DND-41 (cell line): ENCODE measurements around the gene ENAH.

Experiments used
- ATAC-seq: fragments of 200-7000 bp; cut with Tn5 transposase; 3 replicates; pipeline ENCODE4 v1.9.1; 2021; ENCODE audit warnings: low read depth; ENCODE audit not compliant: insufficient read depth
- DNase-seq: peaks from one replicate; pipeline ENCODE4 v3.0.0-alpha.2; 2020
- H2AFZ ChIP-seq: 2 replicates; pipeline ENCODE4 v1.6.0; 2012; ENCODE audit warnings: low read depth, low read length
- H3K27ac ChIP-seq: 2 replicates; pipeline ENCODE4 v1.5.1; 2012; ENCODE audit warnings: low read length, inconsistent platforms
- H3K27me3 ChIP-seq: fragments of 200-600 bp; sonication (generic); 2 replicates; pipeline ENCODE4 v1.6.0; 2012; ENCODE audit warnings: low read length, mild to moderate bottlenecking, inconsistent platforms; ENCODE audit not compliant: insufficient read depth, poor library complexity
- H3K36me3 ChIP-seq: 2 replicates; pipeline ENCODE4 v1.5.1; 2012; ENCODE audit warnings: low read length, inconsistent platforms; ENCODE audit not compliant: insufficient read depth
- H3K4me1 ChIP-seq: 2 replicates; pipeline ENCODE4 v1.5.1; 2012; ENCODE audit warnings: mild to moderate bottlenecking, low read length; ENCODE audit not compliant: insufficient read depth
- H3K4me2 ChIP-seq: 2 replicates; pipeline ENCODE4 v1.6.0; 2012; ENCODE audit warnings: mild to moderate bottlenecking, moderate library complexity, low read length, inconsistent platforms; ENCODE audit not compliant: insufficient read depth
- H3K4me3 ChIP-seq, 2 experiments: fragments of 200-600 bp in 1 of 2; shearing (Covaris generic) in 1 of 2; 2 replicates each; pipeline ENCODE4 v1.5.1; 2012 to 2016; ENCODE audit warnings: inconsistent platforms in 2 of 2, low read length in 2 of 2, mild to moderate bottlenecking in 2 of 2, low read depth in 1 of 2, moderate library complexity in 1 of 2
- H3K79me2 ChIP-seq: 2 replicates; pipeline ENCODE4 v1.6.0; 2012; ENCODE audit warnings: low read length, inconsistent platforms; ENCODE audit not compliant: insufficient read depth
- H3K9ac ChIP-seq: 2 replicates; pipeline ENCODE4 v1.6.0; 2012; ENCODE audit warnings: low read depth, mild to moderate bottlenecking, inconsistent platforms, low read length, moderate library complexity
- H3K9me3 ChIP-seq: 2 replicates; pipeline ENCODE4 v1.5.1; 2012; ENCODE audit warnings: low read length, moderate library complexity, mild to moderate bottlenecking, inconsistent platforms; ENCODE audit not compliant: insufficient read depth, severe bottlenecking
- H4K20me1 ChIP-seq: 2 replicates; pipeline ENCODE4 v1.6.0; 2012; ENCODE audit warnings: low read length; ENCODE audit not compliant: insufficient read depth
- CTCF ChIP-seq: IDR thresholded peaks from 2 replicates; pipeline ENCODE4 v1.5.1; 2012; ENCODE audit warnings: borderline replicate concordance, low read length, moderate library complexity, mild to moderate bottlenecking; ENCODE audit not compliant: poor library complexity, severe bottlenecking; ENCODE audit errors: extremely low read depth
- EZH2 ChIP-seq: IDR thresholded peaks from 3 replicates; pipeline ENCODE4 v1.6.1; 2012; ENCODE audit warnings: borderline replicate concordance, low read depth, mild to moderate bottlenecking, moderate library complexity, low read length, inconsistent platforms; ENCODE audit not compliant: severe bottlenecking

ENAH gene

GRCh38 chr1:225691861-225692516 lies 39.1 kb upstream of the ENAH start:
- Histone ChIP-seq H3K9me3 (no peaks in the 10 kb centered on the region), H3K27ac (no peak overlapping the region), H3K9ac (no peak overlapping the region), H3K4me2 (no peak overlapping the region), H3K36me3 (no peaks in the 10 kb centered on the region), H3K4me3 (no peak overlapping the region), H3K4me1 (no peaks in the 10 kb centered on the region), H2AFZ (no peak overlapping the region), H3K79me2 (no peaks in the 10 kb centered on the region), H4K20me1 (no peaks in the 10 kb centered on the region), H3K27me3 (no peaks in the 10 kb centered on the region)
- ATAC-seq, result no peak
- TF ChIP-seq CTCF (no peak), EZH2 (no peak)
- DNase-seq, result no peak

GRCh38 chr1:225691377-225691776 lies 38.5 kb upstream of the ENAH start:
- DNase-seq, result no peak
- Histone ChIP-seq H3K79me2 (no peaks in the 10 kb centered on the region), H3K4me1 (no peaks in the 10 kb centered on the region), H3K9ac (no peak overlapping the region), H2AFZ (no peak overlapping the region), H3K4me2 (no peak overlapping the region), H3K4me3 (no peak overlapping the region), H3K27ac (no peak overlapping the region), H3K27me3 (no peaks in the 10 kb centered on the region), H3K9me3 (no peaks in the 10 kb centered on the region), H4K20me1 (no peaks in the 10 kb centered on the region), H3K36me3 (no peaks in the 10 kb centered on the region)
- ATAC-seq, result no peak
- TF ChIP-seq CTCF (no peak), EZH2 (no peak)

- Histone ChIP-seq H3K27ac (no peak overlapping the region), H3K27me3 (no peaks in the 10 kb centered on the region), H3K79me2 (no peaks in the 10 kb centered on the region), H3K9ac (no peak overlapping the region), H2AFZ (no peak overlapping the region), H3K36me3 (no peaks in the 10 kb centered on the region), H3K4me3 (no peak overlapping the region), H3K4me2 (no peak overlapping the region), H4K20me1 (no peaks in the 10 kb centered on the region), H3K9me3 (no peaks in the 10 kb centered on the region), H3K4me1 (no peaks in the 10 kb centered on the region)
- no peak for DNase-seq
- no peak for ATAC-seq
- TF ChIP-seq CTCF, result no peak
- no peak for TF ChIP-seq EZH2
Observed at GRCh38 chr1:225689882-225690459, 37.0 kb upstream of the ENAH start.
